Hematopoietic multipotent progenitor cell treated with erythropoietin and hydrocortisone succinate and interleukin-3 and kit ligand, for 15 days (in vitro differentiated cells): Measurements from ENCODE around the gene CLIC3.

ENCODE experiments used
- DNase-seq: peaks from one replicate; pipeline ENCODE4 v3.0.0-alpha.2; 2015; ENCODE audit warnings: low spot score

Gene CLIC3

GRCh38 chr9:137000177-137000930, 4.0 kb upstream of the CLIC3 start:
- DNase-seq, result no peak

GRCh38 chr9:136997830-136998234, 1.5 kb upstream of the CLIC3 start:
- DNase-seq, result no peak

GRCh38 chr9:136997371-136997770, 1.0 kb upstream of the CLIC3 start:
- DNase-seq, result no peak

GRCh38 chr9:136995772-136996311, 526 bp downstream of the CLIC3 start:
- DNase-seq, result no peak

GRCh38 chr9:136995362-136995761, 1.0 kb downstream of the CLIC3 start:
- DNase-seq, result no peak

- no peak for DNase-seq
These were observed 1.5 kb downstream of the CLIC3 start for GRCh38 chr9:136994888-136995230.

- DNase-seq, result no peak
These were observed 2.0 kb downstream of the CLIC3 start for GRCh38 chr9:136994180-136994887.

GRCh38 chr9:136992819-136993369, 3.5 kb downstream of the CLIC3 start:
- no peak for DNase-seq

- DNase-seq, result peak; percentile 88
These were observed 4.2 kb downstream of the CLIC3 start, which contains the start of gene PAXX for GRCh38 chr9:136991993-136992818. Gene PAXX (plus strand): TSS chr9:136992422. CDS start chr9:136992444, 22 bp downstream.

- DNase-seq, result no peak
These were observed 6.0 kb downstream of the CLIC3 start for GRCh38 chr9:136990242-136990911.

GRCh38 chr9:136988872-136989271, 7.5 kb downstream of the CLIC3 start:
- no peak for DNase-seq

- DNase-seq, result no peak
These were observed 10.5 kb downstream of the CLIC3 start for GRCh38 chr9:136985853-136986252.

- DNase-seq, result no peak
These were observed 11.3 kb downstream of the CLIC3 start for GRCh38 chr9:136985027-136985602.

GRCh38 chr9:136984464-136985026, 11.8 kb downstream of the CLIC3 start:
- DNase-seq, result no peak

GRCh38 chr9:136983656-136984314, 12.6 kb downstream of the CLIC3 start:
- no peak for DNase-seq

GRCh38 chr9:136983167-136983566, 13.2 kb downstream of the CLIC3 start:
- no peak for DNase-seq

- DNase-seq, result no peak
These were observed 13.9 kb downstream of the CLIC3 start, which contains the start of gene LCNL1 for GRCh38 chr9:136982232-136983051. Gene LCNL1 (plus strand): TSS chr9:136982993. CDS start chr9:136983587, 594 bp downstream.

GRCh38 chr9:136981588-136982231, 14.7 kb downstream of the CLIC3 start:
- no peak for DNase-seq
